SK-N-SH treated with all-trans-retinoic acid at 6 μM for 48 hours (cell line): Measurements from ENCODE around the gene SLC12A7.

Experiments used
- ARNTL ChIP-seq: fragments of 450-650 bp; formaldehyde crosslinking; IDR thresholded peaks from 2 replicates; pipeline ENCODE4 v1.5.0; 2020; ENCODE audit warnings: low read depth, mild to moderate bottlenecking, moderate library complexity, borderline replicate concordance
- BACH2 ChIP-seq: fragments of 250-450 bp; sonication (Bioruptor Pico); IDR thresholded peaks from 2 replicates; pipeline ENCODE4 v1.9.0; 2021; ENCODE audit warnings: mild to moderate bottlenecking, borderline replicate concordance
- CREB5 ChIP-seq: fragments of 250-450 bp; sonication (Bioruptor Pico); IDR thresholded peaks from 2 replicates; pipeline ENCODE4 v1.5.1; 2020; ENCODE audit warnings: low read depth, mild to moderate bottlenecking, moderate library complexity
- CSDC2 ChIP-seq: fragments of 250-450 bp; sonication (Bioruptor Pico); IDR thresholded peaks from 2 replicates; pipeline ENCODE4 v1.5.0; 2020; ENCODE audit warnings: mild to moderate bottlenecking, moderate library complexity
- ISL1 ChIP-seq: fragments of 250-450 bp; sonication (Bioruptor Pico); IDR thresholded peaks from 2 replicates; pipeline ENCODE4 v2.1.2; 2022; ENCODE audit warnings: mild to moderate bottlenecking, moderate library complexity
- OSR1 ChIP-seq: fragments of 250-450 bp; sonication (Bioruptor Pico); IDR thresholded peaks from 2 replicates; pipeline ENCODE4 v1.8.0; 2022; ENCODE audit warnings: moderate library complexity, mild to moderate bottlenecking, inconsistent platforms
- PATZ1 ChIP-seq: fragments of 250-450 bp; sonication (Bioruptor Pico); IDR thresholded peaks from 2 replicates; pipeline ENCODE4 v1.8.0; 2020; ENCODE audit warnings: mild to moderate bottlenecking, moderate library complexity, borderline replicate concordance
- PPARA ChIP-seq: fragments of 250-450 bp; sonication (Bioruptor Pico); IDR thresholded peaks from 2 replicates; pipeline ENCODE4 v1.5.0; 2020; ENCODE audit warnings: mild to moderate bottlenecking, borderline replicate concordance
- TCF4 ChIP-seq: fragments of 250-450 bp; sonication (Bioruptor Pico); IDR thresholded peaks from 2 replicates; pipeline ENCODE4 v1.8.0; 2021; ENCODE audit warnings: mild to moderate bottlenecking, moderate library complexity, borderline replicate concordance
- TOX ChIP-seq: fragments of 250-450 bp; sonication (Bioruptor Pico); IDR thresholded peaks from 2 replicates; pipeline ENCODE4 v1.8.0; 2021; ENCODE audit warnings: mild to moderate bottlenecking, moderate library complexity, borderline replicate concordance
- ZC3H10 ChIP-seq: fragments of 250-450 bp; sonication (Bioruptor Pico); IDR thresholded peaks from 2 replicates; pipeline ENCODE4 v1.5.1; 2021; ENCODE audit warnings: mild to moderate bottlenecking, moderate library complexity
- ZFP3 ChIP-seq: fragments of 250-450 bp; sonication (Bioruptor Pico); IDR thresholded peaks from 2 replicates; pipeline ENCODE4 v1.5.0; 2020; ENCODE audit warnings: mild to moderate bottlenecking, moderate library complexity
- ZNF70 ChIP-seq: fragments of 450-650 bp; formaldehyde crosslinking; IDR thresholded peaks from 2 replicates; pipeline ENCODE4 v1.5.0; 2020; ENCODE audit warnings: mild to moderate bottlenecking, moderate library complexity
- ZNF8 ChIP-seq: fragments of 450-650 bp; formaldehyde crosslinking; IDR thresholded peaks from 2 replicates; pipeline ENCODE4 v1.5.0; 2020; ENCODE audit warnings: mild to moderate bottlenecking, moderate library complexity

GRCh38 chr5:1018596-1018995, 93.3 kb downstream of the SLC12A7 start:
- no peak for TF ChIP-seq CSDC2 (CRISPR knock-in tag)
- no peak for TF ChIP-seq PPARA (CRISPR knock-in tag)
- no peak for TF ChIP-seq BACH2 (CRISPR knock-in tag)
- no peak for TF ChIP-seq OSR1 (CRISPR knock-in tag)
- TF ChIP-seq ARNTL, result no peak
- TF ChIP-seq PATZ1 (CRISPR knock-in tag), result no peak
- TF ChIP-seq TOX (CRISPR knock-in tag), result no peak
- TF ChIP-seq ZNF70 (CRISPR knock-in tag), result no peak
- no peak for TF ChIP-seq ISL1 (CRISPR knock-in tag)
- no peak for TF ChIP-seq ZC3H10 (CRISPR knock-in tag)
- TF ChIP-seq ZFP3 (CRISPR knock-in tag), result no peak
- TF ChIP-seq TCF4, result no peak
- TF ChIP-seq ZNF8 (CRISPR knock-in tag), result no peak
- no peak for TF ChIP-seq CREB5 (CRISPR knock-in tag)
